ENCODE measurements around the gene LRP6.
A peak's percentile ranks its signal among the peaks of the same experiment; 100 is the strongest.
"Not testable (repeated sequence)": the region's sequence is repeated elsewhere in the genome, so short reads cannot be mapped to it uniquely, and the experiment has no call there.

Gene LRP6

DNA sequence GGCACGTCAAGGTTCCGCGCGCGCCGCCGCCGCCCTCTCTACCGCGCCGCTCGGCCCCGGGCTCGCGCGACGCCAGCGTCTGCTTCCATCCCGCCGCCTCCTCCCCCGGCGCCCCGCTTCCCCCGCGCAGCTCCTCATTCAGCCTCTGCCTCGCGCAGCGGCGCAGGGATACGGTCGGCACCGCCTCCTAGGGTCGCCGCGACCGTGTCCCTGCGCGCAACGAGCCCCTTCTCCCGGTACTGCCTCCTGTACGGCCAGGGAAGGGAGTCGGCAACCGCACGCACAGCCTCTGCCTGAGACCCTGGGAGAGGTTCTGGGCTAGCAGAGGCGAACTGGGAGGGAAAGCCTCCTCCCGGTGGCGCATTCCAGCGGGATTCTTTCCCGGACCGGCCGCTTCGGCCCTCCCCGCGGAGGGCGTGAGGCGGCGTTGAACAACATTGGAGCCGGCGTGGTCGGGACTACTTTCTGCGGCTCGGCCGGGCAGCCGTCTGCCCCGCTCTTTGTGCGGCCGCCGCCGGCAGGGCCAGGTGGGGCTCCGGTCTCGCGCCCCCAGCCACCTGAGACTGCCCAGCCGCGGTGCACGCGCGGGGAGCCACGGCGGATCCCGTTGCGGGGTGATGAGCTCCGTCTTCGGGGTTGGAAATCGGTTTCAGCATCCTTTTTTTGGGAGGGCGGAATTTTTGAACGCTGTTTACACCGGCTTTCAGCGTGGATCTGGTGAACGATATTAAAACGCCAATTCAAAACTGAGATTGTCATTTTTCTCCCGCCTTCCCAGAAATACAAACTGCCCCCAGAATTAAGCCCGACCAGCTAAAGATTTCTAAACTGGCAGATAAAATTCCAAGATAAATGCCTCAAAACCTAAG, at the start of gene LRP6:
Gene LRP6 (minus strand): TSS at position 172 of the 869 bp plus-strand sequence. CDS start 309 bp downstream, outside the sequence.
- DNase-seq (ENCODE audit: extremely low spot score): peak; percentile 91
- POLR2A ChIA-PET: interaction anchor here (0.6 to 3.5 kb wide), 12 partner anchors 9 to 189 kb away, joined by 3 to 21 read pairs (median 4); partner anchors contain the start of gene MANSC1
- CTCF ChIA-PET: interaction anchor here (0.6 to 1.1 kb wide), 2 partner anchors 64 to 83 kb away, joined by 3 read pairs; partner anchors contain the start of gene MANSC1
- TF ChIP-seq SP1 (IDR thresholded peaks at IDR 0.05) (peak; percentile 84), ELF4 (IDR thresholded peaks at IDR 0.05) (peak; percentile 44; the same call in 1 of the 2 replicates), CTBP1 (IDR thresholded peaks at IDR 0.05; ENCODE audit: borderline replicate concordance) (peak; percentile 88), ARNT (IDR thresholded peaks at IDR 0.05) (no peak), SUZ12 (IDR thresholded peaks at IDR 0.05) (no peak), BHLHE40 (IDR thresholded peaks at IDR 0.05; ENCODE audit: borderline replicate concordance) (no peak), LEF1 (IDR thresholded peaks at IDR 0.05; ENCODE audit: borderline replicate concordance) (no peak; the same call in 1 of the 2 replicates), TARDBP (IDR thresholded peaks at IDR 0.05) (peak; percentile 68), HDGF (IDR thresholded peaks at IDR 0.05; ENCODE audit: borderline replicate concordance) (no peak), L3MBTL2 (conservative IDR thresholded peaks at IDR 0.05) (peak; percentile 88), NFRKB (IDR thresholded peaks at IDR 0.05) (peak; percentile 41; the same call in 1 of the 2 replicates), ZNF384 (IDR thresholded peaks at IDR 0.05) (no peak), FOXA1 (IDR thresholded peaks at IDR 0.05) (no peak), FOXK2 (IDR thresholded peaks at IDR 0.05) (no peak), FOXM1 (IDR thresholded peaks at IDR 0.05; ENCODE audit: borderline replicate concordance) (peak; percentile 34; the same call in 1 of the 2 replicates)
- TF ChIP-seq, protein P1, sequence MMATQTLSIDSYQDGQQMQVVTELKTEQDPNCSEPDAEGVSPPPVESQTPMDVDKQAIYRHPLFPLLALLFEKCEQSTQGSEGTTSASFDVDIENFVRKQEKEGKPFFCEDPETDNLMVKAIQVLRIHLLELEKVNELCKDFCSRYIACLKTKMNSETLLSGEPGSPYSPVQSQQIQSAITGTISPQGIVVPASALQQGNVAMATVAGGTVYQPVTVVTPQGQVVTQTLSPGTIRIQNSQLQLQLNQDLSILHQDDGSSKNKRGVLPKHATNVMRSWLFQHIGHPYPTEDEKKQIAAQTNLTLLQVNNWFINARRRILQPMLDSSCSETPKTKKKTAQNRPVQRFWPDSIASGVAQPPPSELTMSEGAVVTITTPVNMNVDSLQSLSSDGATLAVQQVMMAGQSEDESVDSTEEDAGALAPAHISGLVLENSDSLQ (IDR thresholded peaks at IDR 0.05): no peak

DNA sequence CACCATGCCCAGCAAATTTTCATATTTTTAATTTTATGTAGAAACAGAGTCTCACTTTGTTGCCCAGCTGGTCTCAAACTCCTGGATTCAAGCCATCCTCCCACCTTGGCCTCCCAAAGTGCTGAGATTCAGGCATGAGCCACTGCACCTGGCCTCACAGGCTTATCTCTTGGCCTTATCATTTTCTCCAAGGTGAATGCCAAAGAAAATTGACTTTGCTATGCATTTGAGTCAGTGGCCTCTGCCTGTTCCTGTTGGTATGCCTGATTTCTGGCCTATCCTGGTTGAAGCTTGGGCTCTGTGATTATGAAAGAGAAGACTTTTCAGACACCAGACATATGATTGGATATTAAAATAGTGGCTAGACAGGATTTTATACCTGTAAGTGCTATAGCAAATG, 49.0 kb upstream of the LRP6 start:
- ChIA-PET CTCF (interaction anchor here (0.5 kb wide), 1 partner anchor 799 kb away, joined by 3 read pairs; no protein-coding TSS in a partner anchor), POLR2A (no interaction called here)
- no peak for DNase-seq (ENCODE audit: extremely low spot score)
- TF ChIP-seq ELF4 (IDR thresholded peaks at IDR 0.05) (no peak), LEF1 (IDR thresholded peaks at IDR 0.05; ENCODE audit: borderline replicate concordance) (no peak), BHLHE40 (IDR thresholded peaks at IDR 0.05; ENCODE audit: borderline replicate concordance) (no peak), FOXA1 (IDR thresholded peaks at IDR 0.05) (no peak), NFRKB (IDR thresholded peaks at IDR 0.05) (no peak), TARDBP (IDR thresholded peaks at IDR 0.05) (no peak), FOXM1 (IDR thresholded peaks at IDR 0.05; ENCODE audit: borderline replicate concordance) (no peak), ZNF384 (IDR thresholded peaks at IDR 0.05) (no peak), HDGF (IDR thresholded peaks at IDR 0.05; ENCODE audit: borderline replicate concordance) (no peak)

DNA sequence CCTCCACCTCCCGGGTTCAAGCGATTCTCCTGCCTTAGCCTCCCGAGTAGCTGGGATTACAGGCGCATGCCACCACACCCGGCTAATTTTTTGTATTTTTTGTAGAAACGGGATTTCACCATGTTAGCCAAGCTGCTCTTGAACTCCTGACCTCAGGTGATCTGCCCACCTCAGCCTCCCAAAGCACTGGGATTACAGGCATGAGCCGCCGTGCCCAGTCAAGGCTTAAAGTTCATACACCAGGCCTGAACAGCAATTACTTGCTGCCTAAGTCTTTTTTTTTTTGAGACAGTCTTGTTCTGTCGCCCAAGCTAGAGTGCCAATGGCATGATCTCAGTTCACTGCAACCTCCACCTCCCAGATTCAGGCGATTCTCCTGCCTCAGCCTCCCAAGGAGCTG, 43.9 kb upstream of the LRP6 start:
- CTCF ChIA-PET: interaction anchor here (0.6 kb wide), 1 partner anchor 427 kb away, joined by 3 read pairs; no protein-coding TSS in a partner anchor
- POLR2A ChIA-PET; DNase-seq (ENCODE audit: extremely low spot score): not testable (repeated sequence)

DNA sequence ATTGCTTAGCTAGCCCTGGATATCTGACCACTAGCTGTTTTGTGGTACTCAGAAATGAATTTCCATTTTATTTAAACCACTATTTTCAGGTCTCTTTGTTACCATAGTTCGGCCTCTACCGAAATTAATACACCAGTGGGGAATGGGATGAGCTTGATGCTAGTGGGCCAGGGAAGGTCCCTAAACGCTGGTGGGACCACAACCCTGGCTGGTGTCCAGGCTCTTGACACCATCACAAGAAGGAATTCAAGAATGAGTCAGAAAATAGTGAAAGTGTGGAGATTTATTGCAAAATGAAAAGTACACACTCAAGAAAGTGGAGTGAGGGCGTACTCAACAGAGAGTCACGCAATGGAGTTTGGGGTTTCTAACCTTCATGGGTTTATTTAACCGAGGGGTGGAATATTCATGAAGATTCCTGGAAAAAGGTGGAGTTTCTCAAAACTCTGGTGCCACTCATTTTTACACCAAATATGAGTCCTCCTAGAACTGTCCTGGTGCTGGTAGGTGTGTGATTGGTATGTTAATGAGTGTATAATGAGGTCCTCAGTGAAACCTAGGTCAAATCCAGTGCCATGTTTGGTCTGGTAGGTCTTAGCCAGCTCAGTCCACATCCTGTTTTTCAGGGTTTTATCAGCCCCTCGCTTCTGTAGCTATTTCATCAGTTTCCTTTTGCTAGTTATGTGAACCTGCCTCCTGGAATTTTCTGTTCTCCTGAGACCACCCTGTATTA, 38.9 kb upstream of the LRP6 start:
- no peak for TF ChIP-seq L3MBTL2 (conservative IDR thresholded peaks at IDR 0.05)
- TF ChIP-seq ZNF384 (IDR thresholded peaks at IDR 0.05): no peak
- TF ChIP-seq SUZ12 (IDR thresholded peaks at IDR 0.05): no peak
- no peak for TF ChIP-seq FOXA1 (IDR thresholded peaks at IDR 0.05)
- no peak for TF ChIP-seq BHLHE40 (IDR thresholded peaks at IDR 0.05; ENCODE audit: borderline replicate concordance)
- no peak for TF ChIP-seq ARNT (IDR thresholded peaks at IDR 0.05)
- TF ChIP-seq TARDBP (IDR thresholded peaks at IDR 0.05): no peak
- TF ChIP-seq FOXK2 (IDR thresholded peaks at IDR 0.05): no peak
- TF ChIP-seq ELF4 (IDR thresholded peaks at IDR 0.05): no peak
- TF ChIP-seq FOXM1 (IDR thresholded peaks at IDR 0.05; ENCODE audit: borderline replicate concordance): no peak
- no peak for TF ChIP-seq LEF1 (IDR thresholded peaks at IDR 0.05; ENCODE audit: borderline replicate concordance)
- TF ChIP-seq CTBP1 (IDR thresholded peaks at IDR 0.05; ENCODE audit: borderline replicate concordance): no peak
- no peak for TF ChIP-seq NFRKB (IDR thresholded peaks at IDR 0.05)
- TF ChIP-seq SP1 (IDR thresholded peaks at IDR 0.05): no peak
- ChIA-PET POLR2A (no interaction called here), CTCF (no interaction called here)
- DNase-seq (ENCODE audit: extremely low spot score): no peak

DNA sequence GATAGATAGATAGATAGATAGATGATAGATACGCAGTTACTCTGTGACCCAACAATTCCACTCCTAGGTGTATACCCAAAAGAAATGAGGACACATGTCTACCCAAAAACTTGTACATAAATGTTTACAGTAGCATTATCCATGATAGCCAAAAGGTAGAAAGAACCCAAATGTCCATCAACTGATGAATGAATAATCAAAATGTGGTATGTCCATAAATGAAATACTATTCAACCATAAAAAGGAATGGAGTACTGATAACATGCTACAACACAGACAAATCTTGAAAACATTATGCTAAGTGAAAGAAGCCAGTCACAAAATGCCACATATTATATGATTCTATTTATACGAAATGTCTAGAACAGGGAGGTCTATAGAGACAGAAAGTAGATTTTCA, 36.1 kb upstream of the LRP6 start:
- DNase-seq (ENCODE audit: extremely low spot score): no peak
- POLR2A ChIA-PET: no interaction called here
- TF ChIP-seq ELF4 (IDR thresholded peaks at IDR 0.05) (no peak), FOXM1 (IDR thresholded peaks at IDR 0.05; ENCODE audit: borderline replicate concordance) (no peak), L3MBTL2 (conservative IDR thresholded peaks at IDR 0.05) (no peak), FOXA1 (IDR thresholded peaks at IDR 0.05) (no peak), HDGF (IDR thresholded peaks at IDR 0.05; ENCODE audit: borderline replicate concordance) (no peak), BHLHE40 (IDR thresholded peaks at IDR 0.05; ENCODE audit: borderline replicate concordance) (no peak), LEF1 (IDR thresholded peaks at IDR 0.05; ENCODE audit: borderline replicate concordance) (no peak), ZNF384 (IDR thresholded peaks at IDR 0.05) (no peak), CTBP1 (IDR thresholded peaks at IDR 0.05; ENCODE audit: borderline replicate concordance) (no peak), SP1 (IDR thresholded peaks at IDR 0.05) (no peak), NFRKB (IDR thresholded peaks at IDR 0.05) (no peak), TARDBP (IDR thresholded peaks at IDR 0.05) (no peak), ARNT (IDR thresholded peaks at IDR 0.05) (no peak), SUZ12 (IDR thresholded peaks at IDR 0.05) (no peak)
- TF ChIP-seq, protein P1 (IDR thresholded peaks at IDR 0.05): no peak
- CTCF ChIA-PET: interaction anchor here (0.9 kb wide), 1 partner anchor 31 kb away, joined by 3 read pairs; no protein-coding TSS in a partner anchor

All from HEK293T (cell line).